Gastroesophageal sphincter (tissue), 4 donors: Measurements from ENCODE around the gene SLC9A4. TPM values are rescaled to one million over a fixed set of nuclear protein-coding genes. Genes with fewer than 3 reads are reported as not detected.

ENCODE experiments used
- ATAC-seq: fragments of 150-250 bp; one replicate; pipeline ENCODE4 v1.9.1; 2016; ENCODE audit warnings: mild to moderate bottlenecking, moderate library complexity
- H3K27ac ChIP-seq, 4 donors: fragments of 200-600 bp; sonication (generic) in 3 of 4; 1 replicate in 3 of 4; 2 replicates in 1 of 4; pipeline ENCODE4 v1.5.1; 2016 to 2019
- H3K27me3 ChIP-seq: fragments of 200-600 bp; sonication (generic); one replicate; pipeline ENCODE4 v1.5.1; 2019
- H3K36me3 ChIP-seq, 2 donors: fragments of 200-600 bp; sonication (generic); one replicate each; pipeline ENCODE4 v1.5.1; 2019; ENCODE audit warnings: control low read depth in 1 of 2
- H3K4me1 ChIP-seq, 3 donors: fragments of 200-600 bp; sonication (generic); 1 replicate in 2 of 3; 2 replicates in 1 of 3; pipeline ENCODE4 v1.5.1; 2016 to 2019; ENCODE audit warnings: control low read depth in 2 of 3
- H3K4me3 ChIP-seq, 2 donors: fragments of 200-600 bp; sonication (generic); one replicate each; pipeline ENCODE4 v1.5.1; 2019; ENCODE audit warnings: mild to moderate bottlenecking in 1 of 2, moderate library complexity in 1 of 2
- H3K9me3 ChIP-seq, 3 donors: fragments of 200-600 bp; sonication (generic); one replicate each; pipeline ENCODE4 v1.5.1; 2017 to 2019; ENCODE audit warnings: control low read depth in 2 of 3
- EP300 ChIP-seq: sonication (generic); formaldehyde crosslinking; IDR thresholded peaks from one replicate; pipeline ENCODE4 v1.6.1; 2017; ENCODE audit warnings: antibody characterized with exemption, mild to moderate bottlenecking
- POLR2A ChIP-seq, 2 donors: fragments of 450-650 bp; IDR thresholded peaks; one replicate each; pipeline ENCODE4 v1.6.1; 2017; ENCODE audit warnings: antibody characterized with exemption in 2 of 2, mild to moderate bottlenecking in 2 of 2, moderate library complexity in 1 of 2
- POLR2AphosphoS5 ChIP-seq: sonication (generic); formaldehyde crosslinking; IDR thresholded peaks from one replicate; pipeline ENCODE4 v1.6.1; 2017; ENCODE audit warnings: antibody characterized with exemption
- WGBS, 2 donors: methylation state at CpG; one replicate each; pipeline ENCODE4 v1.1.5; 2018; ENCODE audit warnings: low coverage in 1 of 2; 5-methylcytosine and 5-hydroxymethylcytosine counted together
- total RNA-seq, 4 donors: library from RNA; depleted of rRNA; stranded (reverse); fragments of >200 nt; gene quantifications; one replicate each; pipeline ENCODE4 v1.1.0, GENCODE V29; 2016
- TF ChIP-seq, protein P1 (sequence below), 4 experiments: fragments of 200-600 bp in 2 of 4; fragments of 450-650 bp in 2 of 4; sonication (generic) in 1 of 4; IDR thresholded peaks; one replicate each; pipeline ENCODE4 v1.5.1; 2017 to 2019; ENCODE audit warnings: antibody characterized with exemption in 4 of 4, mild to moderate bottlenecking in 2 of 4, moderate library complexity in 2 of 4

SLC9A4 gene
- total RNA-seq, 4 donors from 2014 or later = 0.22 TPM; not detected in 3

DNA sequence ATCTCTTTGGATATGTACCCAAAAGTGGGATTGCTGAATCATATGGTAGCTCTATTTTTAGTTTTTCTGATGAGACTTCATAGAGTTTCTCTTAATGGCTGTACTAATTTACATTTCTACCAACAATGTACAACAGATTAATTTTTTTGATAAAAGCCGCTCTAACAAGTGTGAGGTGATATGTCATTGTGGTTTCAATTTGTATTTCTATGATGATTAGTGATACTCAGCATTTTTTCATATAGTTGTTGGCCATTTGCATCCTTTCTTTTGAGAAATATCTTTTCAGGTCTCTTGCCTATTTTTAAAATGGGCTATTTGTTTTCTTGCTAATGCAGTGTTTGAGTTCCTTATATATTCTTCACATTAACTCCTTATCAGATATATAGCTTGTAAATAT lies 45.8 kb upstream of the SLC9A4 start:
- Histone ChIP-seq H3K27ac (no peak overlapping the region), H3K27me3 (peaks cover 3% of the 10 kb centered on the region), H3K36me3 (no peaks in the 10 kb centered on the region), H3K9me3 (no peaks in the 10 kb centered on the region), H3K4me3 (no peak overlapping the region), H3K4me1 (no peaks in the 10 kb centered on the region)
- TF ChIP-seq POLR2A (IDR thresholded peaks at IDR 0.05) = no peak
- no peak for TF ChIP-seq POLR2AphosphoS5
- TF ChIP-seq, protein P1, sequence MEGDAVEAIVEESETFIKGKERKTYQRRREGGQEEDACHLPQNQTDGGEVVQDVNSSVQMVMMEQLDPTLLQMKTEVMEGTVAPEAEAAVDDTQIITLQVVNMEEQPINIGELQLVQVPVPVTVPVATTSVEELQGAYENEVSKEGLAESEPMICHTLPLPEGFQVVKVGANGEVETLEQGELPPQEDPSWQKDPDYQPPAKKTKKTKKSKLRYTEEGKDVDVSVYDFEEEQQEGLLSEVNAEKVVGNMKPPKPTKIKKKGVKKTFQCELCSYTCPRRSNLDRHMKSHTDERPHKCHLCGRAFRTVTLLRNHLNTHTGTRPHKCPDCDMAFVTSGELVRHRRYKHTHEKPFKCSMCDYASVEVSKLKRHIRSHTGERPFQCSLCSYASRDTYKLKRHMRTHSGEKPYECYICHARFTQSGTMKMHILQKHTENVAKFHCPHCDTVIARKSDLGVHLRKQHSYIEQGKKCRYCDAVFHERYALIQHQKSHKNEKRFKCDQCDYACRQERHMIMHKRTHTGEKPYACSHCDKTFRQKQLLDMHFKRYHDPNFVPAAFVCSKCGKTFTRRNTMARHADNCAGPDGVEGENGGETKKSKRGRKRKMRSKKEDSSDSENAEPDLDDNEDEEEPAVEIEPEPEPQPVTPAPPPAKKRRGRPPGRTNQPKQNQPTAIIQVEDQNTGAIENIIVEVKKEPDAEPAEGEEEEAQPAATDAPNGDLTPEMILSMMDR (IDR thresholded peaks at IDR 0.05) = no peak
- TF ChIP-seq EP300 = no peak
- no peak for ATAC-seq
- 38 to 82% methylated on average over 1 of the region's 1 CpG for WGBS, 2 donors

DNA sequence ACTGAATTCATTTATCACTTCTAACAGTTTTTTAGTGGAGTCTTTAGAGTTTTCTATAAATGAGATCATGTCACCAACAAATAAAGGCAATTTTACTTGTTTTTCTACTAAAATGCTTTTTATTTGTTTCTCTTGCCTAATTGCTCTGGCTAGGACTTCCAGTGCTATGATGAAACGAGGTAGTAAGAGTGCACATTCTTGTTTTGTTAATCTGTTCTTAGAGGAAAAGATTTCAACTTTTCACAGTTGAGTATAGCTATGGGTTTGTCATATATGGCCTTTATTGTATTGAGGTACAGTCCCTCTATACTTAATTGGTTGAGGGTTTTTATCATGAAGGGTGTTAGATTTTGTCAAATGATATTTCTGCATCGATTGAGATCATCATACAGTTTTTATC lies 44.5 kb upstream of the SLC9A4 start:
- no peak for ATAC-seq
- WGBS, 2 donors = 44 to 53% methylated on average over 2 of the region's 2 CpGs
- Histone ChIP-seq H3K4me3 (no peak overlapping the region), H3K27ac (no peak overlapping the region), H3K27me3 (peaks cover 5% of the 10 kb centered on the region), H3K4me1 (no peaks in the 10 kb centered on the region), H3K36me3 (no peaks in the 10 kb centered on the region), H3K9me3 (no peaks in the 10 kb centered on the region)
- TF ChIP-seq EP300 (no peak), POLR2AphosphoS5 (no peak), POLR2A (IDR thresholded peaks at IDR 0.05) (no peak)
- TF ChIP-seq, protein P1 (IDR thresholded peaks at IDR 0.05) = no peak

DNA sequence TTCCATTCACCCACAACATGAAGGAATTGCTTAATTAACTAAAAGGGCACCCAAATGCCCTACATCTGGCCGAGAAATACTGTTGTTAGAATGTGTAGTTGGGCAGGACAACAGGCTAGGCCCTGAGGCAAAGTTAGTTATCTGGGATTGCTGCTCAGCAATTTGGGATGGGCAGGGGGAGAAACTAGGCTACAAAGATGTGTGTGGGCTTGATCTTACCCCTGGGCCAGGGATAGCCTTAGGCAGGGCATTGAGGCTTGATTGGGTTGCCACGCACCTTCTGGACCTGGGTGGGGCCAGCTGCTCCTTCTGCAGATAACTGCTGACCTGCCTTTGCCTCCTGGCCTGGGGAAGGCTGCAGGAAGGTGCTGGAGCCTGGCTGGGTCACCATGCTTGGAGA lies 40.6 kb upstream of the SLC9A4 start:
- Histone ChIP-seq H3K36me3 (no peaks in the 10 kb centered on the region), H3K4me3 (no peak overlapping the region), H3K9me3 (no peaks in the 10 kb centered on the region), H3K27ac (no peak overlapping the region), H3K4me1 (no peaks in the 10 kb centered on the region), H3K27me3 (peaks cover 5% of the 10 kb centered on the region)
- TF ChIP-seq POLR2AphosphoS5 (no peak), POLR2A (IDR thresholded peaks at IDR 0.05) (no peak), EP300 (no peak)
- TF ChIP-seq, protein P1 (IDR thresholded peaks at IDR 0.05) = no peak
- WGBS, 2 donors = no CpG with 5 or more reads among the region's 2 CpGs
- no peak for ATAC-seq

DNA sequence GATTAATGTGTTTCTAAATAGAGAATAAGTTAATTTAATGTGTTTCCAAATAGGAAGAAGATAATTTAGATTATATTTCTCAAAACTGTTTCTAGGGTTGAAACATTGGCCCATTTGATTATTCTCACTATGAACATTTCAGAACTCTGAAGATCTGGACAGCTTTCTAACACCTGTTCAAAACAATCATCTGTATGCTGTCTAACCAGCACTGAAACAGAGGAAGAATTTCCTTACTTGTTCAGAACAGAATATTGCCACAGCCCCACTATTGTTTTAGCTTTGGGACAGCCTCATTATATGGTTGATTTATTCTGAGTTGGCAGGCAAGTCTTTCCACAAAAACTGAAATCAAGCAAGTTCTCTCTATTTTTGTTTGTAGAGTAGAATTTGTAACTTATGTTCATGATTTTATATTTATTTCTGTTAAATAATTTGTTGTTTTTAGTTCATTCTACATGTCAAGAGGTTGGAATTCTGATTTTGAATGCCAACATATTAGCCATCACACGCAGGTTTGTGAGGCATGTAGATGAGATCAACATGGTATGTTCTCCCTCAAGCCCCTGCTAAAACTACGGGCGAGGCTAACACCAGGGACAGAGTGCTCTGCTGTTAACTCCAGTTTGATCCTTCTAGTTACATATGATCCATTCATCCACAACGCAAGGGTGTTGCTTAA lies 38.9 kb upstream of the SLC9A4 start:
- Histone ChIP-seq H3K36me3 (no peaks in the 10 kb centered on the region), H3K4me1 (no peaks in the 10 kb centered on the region), H3K9me3 (no peaks in the 10 kb centered on the region), H3K27me3 (peaks cover 5% of the 10 kb centered on the region), H3K4me3 (no peak overlapping the region), H3K27ac (no peak overlapping the region)
- WGBS, 2 donors = 91 to 100% methylated on average over 3 to 4 of the region's 4 CpGs
- TF ChIP-seq POLR2A (IDR thresholded peaks at IDR 0.05) (no peak), POLR2AphosphoS5 (no peak), EP300 (no peak)
- TF ChIP-seq, protein P1 (IDR thresholded peaks at IDR 0.05) = no peak
- no peak for ATAC-seq

DNA sequence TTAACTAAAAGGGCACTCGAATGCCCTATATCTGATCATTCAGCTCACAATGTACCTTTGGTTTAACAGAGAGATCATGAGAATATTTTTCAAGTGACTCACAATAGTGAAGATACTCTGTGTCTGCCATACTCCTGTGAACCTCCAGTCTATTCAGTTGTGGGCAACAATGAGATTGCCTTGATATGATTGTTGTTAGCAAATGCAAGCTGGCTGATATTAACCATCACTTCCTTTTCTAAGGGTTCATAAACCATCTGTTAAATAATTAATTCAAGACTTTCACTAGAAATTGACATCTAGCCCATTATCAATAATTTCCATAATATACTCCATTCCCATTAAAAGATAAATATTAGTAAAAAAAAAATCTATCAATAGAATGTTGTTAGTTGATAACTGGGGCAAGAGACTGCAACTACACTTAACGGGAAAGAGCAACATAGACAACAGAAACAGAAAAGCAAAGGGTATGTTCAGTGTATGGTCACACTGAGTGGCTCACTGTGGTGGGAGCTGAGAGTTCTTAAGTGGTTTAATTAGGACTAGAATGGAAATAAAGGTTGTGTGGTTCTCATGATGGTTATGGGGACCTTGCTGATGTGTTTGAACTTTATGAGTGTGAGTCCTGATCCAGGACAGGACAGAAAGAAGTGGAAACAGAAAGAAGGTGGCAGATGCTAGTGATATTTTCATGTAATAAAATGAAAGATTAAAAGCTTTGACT lies 38.2 kb upstream of the SLC9A4 start:
- no peaks in the 10 kb centered on the region for H3K36me3 ChIP-seq
- WGBS, 2 donors = 57 to 84% methylated on average over 2 of the region's 2 CpGs
- no peak overlapping the region for H3K27ac ChIP-seq
- H3K9me3 ChIP-seq = no peaks in the 10 kb centered on the region
- peaks cover 5% of the 10 kb centered on the region for H3K27me3 ChIP-seq
- H3K4me3 ChIP-seq = no peak overlapping the region
- H3K4me1 ChIP-seq = no peaks in the 10 kb centered on the region
- TF ChIP-seq, protein P1 (IDR thresholded peaks at IDR 0.05) = no peak
- TF ChIP-seq EP300 (no peak), POLR2AphosphoS5 (no peak), POLR2A (IDR thresholded peaks at IDR 0.05) (no peak)
- no peak for ATAC-seq
